Activated T-cell treated with anti-CD3 and anti-CD28 coated beads for 24 hours (primary cell): Measurements from ENCODE around the gene ABLIM2.

Experiments
- DNase-seq: peaks from one replicate; pipeline ENCODE4 v3.0.0-alpha.2; 2020; ENCODE audit warnings: low read depth

Gene ABLIM2

GRCh38 chr4:8119877-8120276, 38.7 kb downstream of the ABLIM2 start:
- DNase-seq = no peak

DNA sequence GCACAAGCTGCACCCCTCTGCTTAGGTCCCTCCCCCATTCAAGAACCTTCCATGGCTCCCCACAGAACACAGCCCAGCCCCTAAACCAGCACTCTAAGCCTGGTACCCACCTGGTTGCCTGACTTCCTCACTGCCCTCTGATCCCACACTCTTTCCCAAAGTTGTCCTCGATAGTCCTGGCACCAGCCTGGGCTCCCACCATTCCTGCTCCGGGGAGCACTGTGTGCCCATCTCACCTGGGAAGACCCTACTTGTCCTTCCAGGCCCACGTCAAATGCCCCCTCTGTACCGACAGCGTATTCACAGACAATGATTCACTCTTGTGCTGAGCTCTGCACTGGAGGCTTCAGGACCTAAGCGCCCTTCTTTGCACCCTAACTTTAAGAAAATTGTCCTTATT, 40.1 kb downstream of the ABLIM2 start:
- DNase-seq = no peak

- DNase-seq = no peak
Observed at GRCh38 chr4:8118035-8118434, 40.6 kb downstream of the ABLIM2 start.

- DNase-seq = peak; percentile 17
Observed at GRCh38 chr4:8117278-8117682, 41.3 kb downstream of the ABLIM2 start.

DNA sequence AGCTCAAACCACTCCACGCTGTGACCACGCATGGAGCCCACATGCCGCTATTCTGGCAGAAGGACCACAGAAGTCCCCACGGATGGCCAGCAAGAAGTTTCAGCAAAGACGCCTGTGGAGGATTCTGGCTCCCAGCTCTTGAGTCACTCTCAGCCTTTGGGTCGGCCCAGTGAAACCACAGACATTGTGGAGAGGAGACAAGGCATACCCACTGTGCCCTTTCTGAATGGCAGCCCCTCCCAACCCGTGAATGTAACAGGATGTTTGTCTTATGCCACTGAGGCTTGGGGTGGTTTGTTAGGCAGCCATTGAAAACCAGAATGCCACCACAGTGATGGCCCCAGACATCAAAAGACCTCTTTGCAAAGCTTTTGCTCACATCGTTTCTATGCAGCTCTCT, 42.7 kb downstream of the ABLIM2 start:
- no peak for DNase-seq

DNA sequence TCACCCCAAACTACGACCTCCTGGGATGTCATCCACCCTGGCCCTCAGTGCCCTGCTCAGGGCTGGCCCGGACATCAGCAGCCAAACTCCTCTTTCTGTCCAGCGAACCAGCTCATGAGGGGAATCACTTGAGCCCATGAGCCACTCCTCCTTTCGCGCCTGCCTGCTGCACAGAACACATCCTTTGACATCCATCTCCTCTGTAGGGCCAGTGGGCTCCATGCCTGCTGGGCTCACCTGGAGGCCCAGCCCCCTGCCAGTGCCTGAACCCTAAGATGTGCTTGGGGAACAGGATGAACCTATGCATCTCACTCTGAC, 43.5 kb downstream of the ABLIM2 start:
- no peak for DNase-seq

DNA sequence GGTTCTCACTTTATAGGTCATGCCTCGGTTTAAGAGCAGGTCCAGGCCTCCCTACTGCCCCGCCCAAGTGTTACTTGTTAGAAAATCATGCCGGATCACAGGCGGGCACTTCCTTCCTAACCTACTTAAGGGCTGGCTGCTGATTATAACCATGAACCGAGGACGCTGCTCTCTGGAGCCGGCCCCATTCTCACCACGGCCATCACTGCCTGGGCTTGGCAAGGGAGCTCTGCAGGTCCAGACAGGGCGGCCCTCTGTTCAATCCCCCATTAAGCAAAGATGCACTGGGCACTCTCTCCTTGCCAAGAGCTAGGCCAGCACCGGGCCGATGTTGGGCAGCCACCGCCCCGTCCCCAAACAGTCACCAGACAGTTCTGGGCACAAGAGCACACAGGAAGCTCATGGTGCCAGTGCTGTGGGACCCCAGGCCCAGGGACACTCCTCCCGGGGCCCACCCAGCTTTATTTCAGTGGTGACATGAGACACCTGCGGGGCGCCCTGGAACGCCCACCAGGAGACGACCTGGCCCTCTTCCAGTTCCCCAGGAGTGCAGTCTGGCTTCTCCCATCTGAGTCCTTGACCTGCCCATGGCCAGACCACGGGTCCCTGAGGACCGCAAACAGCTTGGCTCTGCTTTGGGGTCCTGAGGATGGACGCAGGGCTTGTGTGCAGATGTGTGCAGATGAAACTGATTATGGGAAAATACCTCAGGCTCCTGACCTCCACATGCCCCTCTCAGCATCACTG, 44.0 kb downstream of the ABLIM2 start:
- no peak for DNase-seq

DNA sequence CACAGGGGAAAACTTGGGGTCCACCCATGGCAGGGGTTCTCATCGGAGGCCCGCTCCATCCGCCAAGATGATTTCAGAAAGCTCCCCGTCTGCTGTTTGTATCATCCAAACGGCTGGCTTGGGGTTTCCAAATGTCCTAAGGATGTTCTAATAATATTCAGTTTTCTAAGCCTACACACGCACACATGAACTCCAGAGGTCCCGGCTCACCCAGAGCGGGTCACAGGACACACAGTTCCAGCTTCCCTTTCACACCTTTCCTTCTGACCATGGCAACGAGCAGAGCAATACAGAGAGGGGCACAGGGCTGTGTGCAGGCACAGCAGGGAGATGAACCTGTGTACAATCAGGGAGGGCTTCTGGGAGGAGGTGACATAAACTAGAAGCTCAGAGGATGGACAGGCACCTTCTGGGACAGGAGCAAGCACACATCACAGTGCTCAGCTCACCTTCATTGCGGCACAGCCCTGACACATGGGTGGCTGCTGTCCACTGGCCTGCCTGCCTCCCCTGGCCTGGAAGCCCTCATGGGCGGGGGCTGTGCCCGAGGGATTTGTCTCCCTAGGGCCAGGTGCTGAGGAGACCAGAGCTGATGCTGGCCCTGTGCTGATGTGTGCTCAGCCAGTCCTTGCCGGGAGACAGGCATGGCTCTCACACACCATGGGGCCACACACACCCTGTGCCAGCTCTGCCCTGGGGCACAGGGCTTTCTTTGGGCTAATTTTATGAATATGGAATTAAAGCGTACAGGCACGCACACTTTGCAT, 44.8 kb downstream of the ABLIM2 start:
- DNase-seq = no peak

DNA sequence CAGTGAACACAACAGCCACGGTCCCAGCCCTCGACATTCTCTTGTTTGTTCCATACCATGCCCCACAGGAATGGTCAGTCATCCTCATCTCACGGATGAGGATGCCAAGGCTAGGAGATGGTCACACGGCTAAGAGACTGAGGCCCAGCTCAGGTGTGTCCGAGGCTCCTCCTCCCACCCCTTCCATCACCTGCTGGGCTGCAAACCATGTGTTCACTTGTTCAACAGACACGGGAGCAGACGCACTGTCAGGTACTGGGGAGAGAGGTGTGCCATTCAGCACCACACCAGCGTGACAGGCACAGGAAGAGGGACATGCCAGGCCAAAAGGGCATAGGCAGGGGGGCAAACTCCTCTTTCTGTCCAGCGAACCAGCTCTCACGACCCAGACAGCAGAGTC, 45.9 kb downstream of the ABLIM2 start:
- DNase-seq = no peak

DNA sequence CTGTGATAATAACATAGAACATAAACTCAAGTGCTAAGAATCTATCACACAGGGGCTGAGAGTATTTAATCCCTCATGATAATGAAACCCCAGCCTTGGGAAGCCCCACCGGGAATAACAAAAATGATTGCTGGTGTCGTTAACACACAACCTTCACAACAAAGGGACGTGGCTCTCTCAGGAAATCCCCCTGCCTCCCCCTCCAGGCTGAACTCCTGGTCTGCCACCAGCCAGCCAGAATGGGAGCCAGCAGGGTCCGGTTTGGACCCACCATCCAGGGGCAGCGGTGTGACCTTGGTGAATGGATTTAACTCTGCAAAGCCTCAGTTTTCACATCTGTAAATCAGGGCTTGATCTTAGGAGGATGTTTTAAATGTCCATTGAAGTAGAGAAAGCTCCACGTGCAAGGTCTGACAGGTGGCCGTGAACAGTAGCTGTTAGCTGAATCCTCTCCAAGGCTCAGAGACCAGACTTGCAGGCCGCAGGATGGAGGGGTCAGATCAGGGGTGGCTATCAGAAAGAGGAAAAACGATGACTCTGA, 46.5 kb downstream of the ABLIM2 start:
- DNase-seq = no peak

DNA sequence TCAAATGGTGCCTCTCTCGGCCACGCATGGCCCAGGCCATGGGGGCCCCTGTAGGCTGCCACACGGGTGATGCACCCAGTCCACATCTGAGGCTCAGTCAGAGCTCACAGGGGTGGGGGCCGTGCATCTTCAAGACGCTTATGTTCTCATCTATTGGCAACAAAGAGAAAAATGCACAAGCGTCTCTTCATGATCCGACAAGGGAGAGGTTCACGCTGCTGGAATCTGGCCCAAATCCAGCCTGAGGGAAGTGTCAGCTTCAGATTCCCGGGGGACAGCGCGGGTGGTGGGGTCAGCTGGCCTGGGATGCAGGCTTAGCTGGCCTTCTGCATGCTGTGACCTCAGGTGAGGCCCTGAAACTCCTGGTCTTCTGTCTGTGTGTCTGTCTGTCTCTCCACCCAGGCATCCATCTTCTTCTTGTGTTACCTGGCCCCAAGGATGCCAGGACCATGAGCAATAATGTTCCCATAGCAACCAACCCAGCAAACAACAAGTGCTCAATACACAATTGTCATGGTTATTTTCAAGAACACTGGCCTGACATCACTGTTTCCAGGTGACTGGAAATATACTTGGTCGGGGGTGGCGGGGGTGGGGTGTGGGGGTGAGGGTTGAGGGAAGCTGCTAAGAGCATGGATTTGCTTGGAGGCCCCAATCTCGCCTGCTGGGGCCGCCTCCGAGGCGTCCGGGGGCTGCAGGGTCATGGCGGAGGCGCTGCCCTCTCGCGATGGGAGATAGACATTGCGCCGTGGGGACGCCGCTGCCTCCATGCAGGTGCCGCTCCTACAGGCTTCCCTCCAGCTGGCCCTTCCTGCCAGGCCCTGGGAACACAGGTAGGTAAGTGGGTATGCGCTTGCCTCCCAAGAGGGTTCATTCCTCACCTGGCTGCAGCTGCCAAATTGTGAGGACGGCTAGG, 48.3 kb downstream of the ABLIM2 start:
- DNase-seq = no peak

- no peak for DNase-seq
Observed at GRCh38 chr4:8109406-8110065, 49.1 kb downstream of the ABLIM2 start.

DNA sequence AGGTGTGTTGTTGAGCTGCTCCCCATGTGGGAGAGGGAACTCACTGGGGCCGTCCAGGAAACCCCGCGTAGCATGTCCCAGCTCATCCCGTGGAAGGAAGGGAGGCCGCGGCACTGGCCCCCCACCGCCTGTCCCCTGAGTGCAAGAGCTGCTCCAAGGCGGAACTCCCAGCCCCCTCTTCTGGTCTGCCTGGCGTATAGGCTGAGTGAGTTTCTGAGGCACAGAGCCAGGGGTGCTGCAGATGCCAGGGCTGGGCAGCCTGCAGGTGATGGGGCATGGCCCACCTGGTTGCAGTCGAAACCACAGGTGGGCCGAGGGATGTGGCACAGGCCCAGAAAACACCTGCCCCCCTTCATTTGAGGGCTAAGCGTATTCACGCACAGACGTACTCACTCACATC, 49.6 kb downstream of the ABLIM2 start:
- no peak for DNase-seq

DNA sequence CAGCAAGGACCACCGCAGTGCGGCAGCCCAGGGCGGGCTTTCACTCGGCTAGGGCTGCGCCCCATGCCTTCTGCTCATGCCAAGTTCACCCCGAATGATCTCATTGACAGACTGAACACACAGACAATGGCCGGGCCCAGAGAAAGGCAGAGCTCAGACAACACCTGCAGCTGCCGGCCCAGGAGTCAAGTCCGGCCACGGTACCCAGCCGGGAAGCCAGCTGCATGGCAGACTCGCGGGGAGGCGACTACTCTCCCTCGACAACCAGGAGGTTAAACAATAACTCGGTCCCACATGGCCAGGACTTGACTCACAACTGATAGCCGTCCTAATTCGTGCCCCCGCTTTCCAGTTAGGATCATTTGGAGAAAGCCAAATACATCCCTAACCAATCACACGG, 50.4 kb downstream of the ABLIM2 start:
- no peak for DNase-seq

DNA sequence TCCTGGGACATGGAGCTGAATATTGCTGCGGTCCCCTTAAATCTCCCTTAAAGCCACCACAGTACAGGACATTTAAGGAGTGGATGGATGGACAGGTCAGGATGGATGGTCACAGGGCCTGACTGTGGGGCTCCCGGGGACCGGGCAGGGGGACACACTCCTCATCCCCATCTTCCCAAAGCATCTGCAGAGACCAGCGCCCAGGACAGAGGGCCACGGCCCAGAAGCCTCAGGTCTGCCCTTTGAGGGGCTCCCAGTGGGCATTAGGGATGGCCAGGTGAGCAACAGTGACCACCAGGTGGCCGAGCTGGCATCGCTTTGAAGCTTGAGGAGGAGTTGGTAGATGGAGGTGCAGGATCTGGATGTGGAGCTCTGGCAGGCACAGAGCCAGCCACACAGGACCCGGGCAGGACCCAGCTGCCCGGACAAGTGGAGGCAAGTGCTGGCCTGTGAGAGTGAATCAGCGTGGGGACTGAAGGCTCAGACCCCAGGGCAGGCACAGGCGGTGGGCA, 51.4 kb downstream of the ABLIM2 start:
- DNase-seq = no peak

DNA sequence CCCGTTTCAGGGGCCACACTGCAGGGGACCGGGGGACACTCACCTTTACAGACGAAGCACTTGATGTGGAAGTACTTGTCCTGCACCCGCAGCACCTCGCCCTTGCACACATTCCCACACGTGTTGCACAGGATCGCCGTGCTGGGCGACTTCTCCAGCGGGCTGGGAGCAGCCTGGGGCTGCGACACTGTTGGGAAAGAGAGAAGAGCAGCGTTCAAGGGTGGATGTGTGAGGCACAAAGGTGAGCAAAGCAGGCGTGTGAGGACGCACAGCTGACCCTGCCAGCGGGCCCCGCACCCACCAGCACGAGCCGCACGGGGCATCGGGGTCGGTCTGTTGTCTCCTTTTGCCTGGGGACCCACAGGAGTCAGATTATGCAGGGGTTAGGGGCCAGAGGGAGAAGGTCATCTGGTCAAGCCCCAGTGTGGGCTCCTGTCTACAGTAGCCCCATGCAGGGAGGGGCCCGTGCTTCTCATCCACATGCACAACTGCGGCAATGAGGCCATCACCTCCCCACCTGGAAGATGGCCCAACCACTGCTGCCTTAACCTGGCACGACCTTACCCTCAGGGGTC, 52.1 kb downstream of the ABLIM2 start:
- DNase-seq = no peak

DNA sequence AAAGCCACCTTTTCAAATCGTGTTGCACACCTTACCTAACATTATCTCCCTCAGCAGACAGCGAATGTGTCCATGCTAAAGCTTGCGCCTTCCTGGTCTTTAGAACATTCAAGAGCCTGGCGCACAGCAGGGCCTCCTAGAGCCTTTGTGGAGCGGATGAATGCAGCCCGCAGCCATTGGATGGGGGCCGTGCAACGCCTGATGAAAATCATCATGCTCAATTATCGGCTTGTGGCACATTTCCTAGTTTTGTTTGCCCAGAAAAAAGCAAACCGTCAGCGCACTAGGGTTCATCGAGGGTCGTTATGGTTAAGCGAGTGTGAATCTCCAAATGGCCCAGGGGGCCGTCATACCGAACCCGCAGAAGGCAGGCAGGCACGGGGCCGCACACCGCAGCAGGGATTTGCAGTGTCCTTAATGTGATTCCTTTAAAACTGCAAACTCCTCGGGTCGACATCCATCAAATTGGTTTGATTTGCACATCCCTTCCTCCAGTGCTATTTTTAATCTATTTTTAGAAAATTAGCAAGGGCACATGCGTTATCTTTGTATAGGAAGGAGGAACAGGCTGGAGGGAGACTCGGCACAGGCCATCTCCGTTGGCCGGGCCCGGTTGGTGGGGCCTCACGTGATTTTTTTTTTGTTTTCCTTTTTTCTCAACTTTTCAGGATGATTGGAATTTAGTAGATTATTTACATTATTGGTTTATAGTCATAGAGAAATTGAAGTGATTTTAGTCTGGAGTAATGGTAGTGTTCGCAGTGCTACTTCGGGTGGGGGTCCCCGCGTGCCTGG, 53.1 kb downstream of the ABLIM2 start:
- DNase-seq = no peak

GRCh38 chr4:8104491-8105305, 53.9 kb downstream of the ABLIM2 start:
- DNase-seq = no peak
